Activated CD8-positive, alpha-beta T cell treated with anti-CD3 and anti-CD28 coated beads, Interleukin-2, amount 10 ng/mL, durations not matched to agents 7 days and 5 days (primary cell): ENCODE data around the gene NUF2. TPM values are rescaled to one million over a fixed set of nuclear protein-coding genes. Genes with fewer than 3 reads are reported as not detected.
A peak's percentile ranks its signal among the peaks of the same experiment; 100 is the strongest.
"Not testable (repeated sequence)": the region's sequence is repeated elsewhere in the genome, so short reads cannot be mapped to it uniquely, and the experiment has no call there.

Experiments used
- ATAC-seq: fragments of 150-1000 bp; cut with Tn5 transposase; one replicate; pipeline ENCODE4 v1.10.0; 2021; ENCODE audit warnings: moderate library complexity
- CTCF ChIA-PET: fragments of 350-600 bp; sonication (Branson Sonifier 250); formaldehyde crosslinking; loops from one replicate; lab custom pipeline; 2021; ENCODE audit warnings: antibody characterized with exemption; lab: Charles Lee
- POLR2A ChIA-PET: fragments of 350-600 bp; sonication (Branson Sonifier 250); formaldehyde crosslinking; loops from one replicate; lab custom pipeline; 2021; ENCODE audit warnings: antibody characterized with exemption; lab: Charles Lee
- DNase-seq: peaks from one replicate; pipeline ENCODE4 v3.0.0-alpha.2; 2020
- H3K27ac Mint-ChIP-seq: one replicate; pipeline ENCODE4 v1.8.0; 2021; ENCODE audit warnings: mild to moderate bottlenecking, mixed read lengths
- H3K27me3 Mint-ChIP-seq: one replicate; pipeline ENCODE4 v1.8.0; 2021; ENCODE audit warnings: low read depth, mixed read lengths
- H3K36me3 Mint-ChIP-seq: one replicate; pipeline ENCODE4 v1.8.0; 2021; ENCODE audit warnings: low read depth, mixed read lengths
- H3K4me1 Mint-ChIP-seq: one replicate; pipeline ENCODE4 v1.8.0; 2021; ENCODE audit warnings: low read depth, mixed read lengths
- H3K4me3 Mint-ChIP-seq: one replicate; pipeline ENCODE4 v1.8.0; 2021; ENCODE audit warnings: mild to moderate bottlenecking, mixed read lengths
- H3K9me3 Mint-ChIP-seq: one replicate; pipeline ENCODE4 v1.8.0; 2022; ENCODE audit warnings: mixed read lengths; ENCODE audit not compliant: insufficient read depth
- total RNA-seq, 2 experiments: library from RNA; stranded (reverse); gene quantifications; one replicate each; pipeline ENCODE4 v1.2.3, GENCODE V29; 2021

NUF2 gene
- total RNA-seq, 2 experiments from 2014 or later: 75.2 to 81.1 TPM

DNA sequence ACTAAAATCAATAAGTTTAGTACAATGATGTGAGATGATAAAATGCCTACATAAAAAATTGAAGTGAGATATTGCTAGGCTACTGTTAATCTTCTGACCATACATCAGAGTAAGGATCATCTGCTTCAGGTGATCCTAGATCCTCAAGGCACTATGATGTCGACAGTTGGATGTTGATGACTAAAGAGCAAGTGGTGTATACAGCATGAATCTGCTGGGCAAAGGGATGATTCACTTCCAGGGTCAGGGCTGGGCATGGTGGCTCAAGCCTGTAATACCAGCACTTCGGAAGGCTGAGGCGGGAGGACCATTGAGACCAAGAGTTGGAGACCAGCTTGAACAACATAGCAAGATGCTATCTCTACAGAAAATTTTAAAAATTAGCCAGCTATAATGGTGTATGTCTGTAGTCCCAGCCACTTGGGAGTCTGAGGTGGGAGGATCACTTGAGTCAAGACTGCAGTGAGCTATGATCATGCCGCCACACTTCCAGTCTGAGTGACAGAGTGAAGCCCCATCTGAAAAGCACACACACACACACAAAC is 24.6 kb downstream of the NUF2 start:
- ChIA-PET POLR2A (no interaction called here), CTCF (no interaction called here)
- H3K27ac Mint-ChIP-seq: no peak overlapping the region
- DNase-seq (no peak), ATAC-seq (no peak)
- no peaks in the 10 kb centered on the region for H3K27me3 Mint-ChIP-seq
- H3K4me1 Mint-ChIP-seq: no peaks in the 10 kb centered on the region
- H3K9me3 Mint-ChIP-seq: no peaks in the 10 kb centered on the region
- no peak overlapping the region for H3K4me3 Mint-ChIP-seq
- H3K36me3 Mint-ChIP-seq: peaks cover 64% of the 10 kb centered on the region

GRCh38 chr1:163347106-163347505 is 25.4 kb downstream of the NUF2 start:
- DNase-seq (no peak), ATAC-seq (no peak)
- POLR2A ChIA-PET: no interaction called here
- H3K36me3 Mint-ChIP-seq: peaks cover 69% of the 10 kb centered on the region
- H3K9me3 Mint-ChIP-seq: no peaks in the 10 kb centered on the region
- peak overlapping the region; percentile 7 for H3K27ac Mint-ChIP-seq
- H3K4me3 Mint-ChIP-seq: no peak overlapping the region
- CTCF ChIA-PET: interaction anchor here (2.0 kb wide), 1 partner anchor 12 kb away, joined by 6 read pairs; no protein-coding TSS in a partner anchor
- H3K4me1 Mint-ChIP-seq: no peaks in the 10 kb centered on the region
- no peaks in the 10 kb centered on the region for H3K27me3 Mint-ChIP-seq

- H3K4me3 Mint-ChIP-seq: no peak overlapping the region
- DNase-seq (no peak), ATAC-seq (no peak)
- H3K27me3 Mint-ChIP-seq: no peaks in the 10 kb centered on the region
- H3K36me3 Mint-ChIP-seq: peaks cover 51% of the 10 kb centered on the region
- CTCF ChIA-PET: no interaction called here
- no peak overlapping the region for H3K27ac Mint-ChIP-seq
- H3K4me1 Mint-ChIP-seq: no peaks in the 10 kb centered on the region
- no peaks in the 10 kb centered on the region for H3K9me3 Mint-ChIP-seq
- POLR2A ChIA-PET: no interaction called here
Observed at GRCh38 chr1:163351912-163352311, 30.2 kb downstream of the NUF2 start.

- Mint-ChIP-seq H3K27ac (no peak overlapping the region), H3K27me3 (peaks cover 6% of the 10 kb centered on the region), H3K4me3 (no peak overlapping the region), H3K4me1 (peaks cover 10% of the 10 kb centered on the region), H3K36me3 (peaks cover 14% of the 10 kb centered on the region), H3K9me3 (no peaks in the 10 kb centered on the region)
- DNase-seq (no peak), ATAC-seq (no peak)
- ChIA-PET CTCF (interaction anchor here (1.6 kb wide), 1 partner anchor 9 kb away, joined by 3 read pairs; no protein-coding TSS in a partner anchor), POLR2A (no interaction called here)
Observed at GRCh38 chr1:163357378-163357777, 35.6 kb downstream of the NUF2 start.

- H3K27me3 Mint-ChIP-seq, H3K4me3 Mint-ChIP-seq, H3K9me3 Mint-ChIP-seq, DNase-seq, H3K27ac Mint-ChIP-seq, ATAC-seq, POLR2A ChIA-PET: not testable (repeated sequence)
- CTCF ChIA-PET: interaction anchor here (1.2 to 1.6 kb wide), 4 partner anchors 9 to 1430 kb away, joined by 3 to 5 read pairs (median 4); no protein-coding TSS in a partner anchor
- H3K4me1 Mint-ChIP-seq: peaks cover 10% of the 10 kb centered on the region
- peaks cover 14% of the 10 kb centered on the region for H3K36me3 Mint-ChIP-seq
Observed at GRCh38 chr1:163358172-163358571, 36.4 kb downstream of the NUF2 start.

GRCh38 chr1:163361123-163361934 is 39.6 kb downstream of the NUF2 start:
- POLR2A ChIA-PET: no interaction called here
- Mint-ChIP-seq H3K27ac (no peak overlapping the region), H3K27me3 (peaks cover 9% of the 10 kb centered on the region), H3K9me3 (no peaks in the 10 kb centered on the region), H3K36me3 (peaks cover 9% of the 10 kb centered on the region), H3K4me3 (no peak overlapping the region), H3K4me1 (peaks cover 10% of the 10 kb centered on the region)
- CTCF ChIA-PET: interaction anchor here (0.8 to 1.4 kb wide), 2 partner anchors 14 to 38 kb away, joined by 3 read pairs; no protein-coding TSS in a partner anchor
- ATAC-seq: peak; percentile 55
- peak; percentile 31 for DNase-seq

DNA sequence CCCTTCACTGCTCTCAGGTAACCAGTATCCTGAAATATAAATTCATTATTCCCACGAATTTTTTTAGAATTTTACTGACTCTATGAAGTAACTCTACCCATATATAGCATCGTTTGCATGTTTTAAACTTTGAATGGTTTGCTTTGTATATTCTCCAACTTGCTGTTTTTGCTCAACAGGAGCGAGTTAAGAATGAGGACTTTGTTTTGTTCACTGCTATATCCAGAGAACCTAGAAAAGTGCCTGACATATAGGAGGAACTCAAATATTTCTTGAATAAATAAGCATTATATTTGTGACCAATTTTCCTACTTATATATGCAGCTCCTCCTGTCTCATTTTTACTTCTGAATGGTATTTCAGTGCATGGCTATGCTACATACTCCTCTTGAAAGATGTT is 43.4 kb downstream of the NUF2 start:
- ChIA-PET POLR2A (no interaction called here), CTCF (no interaction called here)
- Mint-ChIP-seq H3K4me1 (peaks cover 10% of the 10 kb centered on the region), H3K4me3 (no peak overlapping the region), H3K27me3 (peaks cover 9% of the 10 kb centered on the region), H3K9me3 (no peaks in the 10 kb centered on the region), H3K36me3 (no peaks in the 10 kb centered on the region), H3K27ac (no peak overlapping the region)
- ATAC-seq (no peak), DNase-seq (no peak)

- ATAC-seq: no peak
- CTCF ChIA-PET: interaction anchor here (1.2 kb wide), 1 partner anchor 9 kb away, joined by 3 read pairs; no protein-coding TSS in a partner anchor
- no peaks in the 10 kb centered on the region for H3K9me3 Mint-ChIP-seq
- no peak overlapping the region for H3K4me3 Mint-ChIP-seq
- H3K36me3 Mint-ChIP-seq: no peaks in the 10 kb centered on the region
- H3K27me3 Mint-ChIP-seq: peaks cover 5% of the 10 kb centered on the region
- H3K4me1 Mint-ChIP-seq: peaks cover 4% of the 10 kb centered on the region
- H3K27ac Mint-ChIP-seq: no peak overlapping the region
- DNase-seq: no peak
- POLR2A ChIA-PET: no interaction called here
Observed at GRCh38 chr1:163366555-163366954, 44.8 kb downstream of the NUF2 start.

DNA sequence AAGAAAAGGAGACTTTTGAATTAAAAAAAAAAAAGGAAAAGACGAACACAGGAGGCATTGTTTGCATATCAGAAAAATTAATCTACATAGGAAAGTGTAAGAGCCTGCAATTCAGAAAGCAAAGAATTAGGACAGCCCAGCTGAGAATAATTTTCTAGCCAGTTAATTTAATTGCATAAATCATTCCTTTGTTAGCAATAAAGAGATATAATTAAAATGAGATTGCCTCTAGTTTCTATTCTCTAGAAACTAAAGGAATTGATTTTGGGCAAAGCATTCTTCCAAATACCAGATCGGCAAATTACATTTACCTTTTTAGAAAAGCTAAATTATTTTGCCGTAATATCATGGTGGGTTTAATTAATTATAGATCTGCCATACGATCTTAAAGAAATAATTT is 46.0 kb downstream of the NUF2 start:
- Mint-ChIP-seq H3K4me3 (no peak overlapping the region), H3K36me3 (no peaks in the 10 kb centered on the region), H3K27ac (no peak overlapping the region), H3K4me1 (no peaks in the 10 kb centered on the region), H3K9me3 (no peaks in the 10 kb centered on the region), H3K27me3 (peaks cover 1% of the 10 kb centered on the region)
- ATAC-seq (no peak), DNase-seq (no peak)
- ChIA-PET POLR2A (no interaction called here), CTCF (no interaction called here)

GRCh38 chr1:163372576-163372975 is 50.8 kb downstream of the NUF2 start:
- Mint-ChIP-seq H3K4me3 (no peak overlapping the region), H3K9me3 (no peaks in the 10 kb centered on the region), H3K4me1 (no peaks in the 10 kb centered on the region), H3K27me3 (peaks cover 10% of the 10 kb centered on the region), H3K36me3 (no peaks in the 10 kb centered on the region), H3K27ac (no peak overlapping the region)
- no peak for ATAC-seq
- ChIA-PET POLR2A (no interaction called here), CTCF (no interaction called here)
- DNase-seq: no peak

DNA sequence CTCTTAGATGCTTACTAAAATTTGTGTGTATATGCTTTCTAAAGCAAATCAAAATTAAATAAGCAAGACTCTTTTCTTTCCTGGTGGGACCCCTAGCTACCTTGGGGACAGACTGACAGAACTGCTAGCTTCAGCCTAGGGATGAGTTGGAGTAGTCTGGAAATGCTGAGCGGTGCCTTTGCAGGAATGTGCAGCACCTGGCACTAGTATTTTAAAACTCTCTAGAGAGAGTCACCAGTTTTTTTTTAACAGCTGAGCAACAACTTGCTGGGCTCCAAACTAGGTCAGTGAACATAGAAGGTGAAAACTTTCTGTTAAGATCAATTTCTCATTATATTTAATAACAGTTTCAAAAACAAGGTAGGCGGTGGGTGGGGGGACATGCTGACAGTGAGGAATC is 56.8 kb downstream of the NUF2 start:
- DNase-seq (no peak), ATAC-seq (no peak)
- Mint-ChIP-seq H3K9me3 (no peaks in the 10 kb centered on the region), H3K27me3 (peaks cover 20% of the 10 kb centered on the region), H3K36me3 (no peaks in the 10 kb centered on the region), H3K27ac (no peak overlapping the region), H3K4me1 (no peaks in the 10 kb centered on the region), H3K4me3 (no peak overlapping the region)
- ChIA-PET CTCF (interaction anchor here (1.1 kb wide), 1 partner anchor 20 kb away, joined by 3 read pairs; no protein-coding TSS in a partner anchor), POLR2A (no interaction called here)

GRCh38 chr1:163379801-163380200 is 58.0 kb downstream of the NUF2 start:
- Mint-ChIP-seq H3K9me3 (no peaks in the 10 kb centered on the region), H3K4me1 (no peaks in the 10 kb centered on the region), H3K4me3 (no peak overlapping the region), H3K27ac (no peak overlapping the region), H3K36me3 (no peaks in the 10 kb centered on the region), H3K27me3 (peaks cover 18% of the 10 kb centered on the region)
- ChIA-PET POLR2A (no interaction called here), CTCF (no interaction called here)
- ATAC-seq: no peak
- DNase-seq: no peak
